ENCODE results near the gene KCNH8. TPM values are rescaled to one million over a fixed set of nuclear protein-coding genes. Genes with fewer than 3 reads are reported as not detected.
A peak's percentile ranks its signal among the peaks of the same experiment; 100 is the strongest.
"Not testable (repeated sequence)": the region's sequence is repeated elsewhere in the genome, so short reads cannot be mapped to it uniquely, and the experiment has no call there.

KCNH8 gene
- total RNA-seq (under 1 TPM; 0.11 to 0.31 (median 0.20) TPM), polyA plus RNA-seq (0.11 TPM)
- long read RNA-seq, donor 1: 0 reads
- long read RNA-seq, donor 2: 0 reads
- long read RNA-seq, donor 3: 0 reads
- long read RNA-seq, donor 4: 0 reads

- H3K27me3 ChIP-seq (ENCODE audit: control insufficient read depth, insufficient read depth): no peaks in the 10 kb centered on the region
- ATAC-seq (peak in 1 of 2 donors; percentile 52), DNase-seq (peak in 2 of 3 donors; percentile 51 to 57)
- peaks cover 1% of the 10 kb centered on the region for H3K9me3 ChIP-seq (ENCODE audit: control insufficient read depth, low read length)
- intact Hi-C loops (cut with DNase I): no loop called here
- peaks cover 6% of the 10 kb centered on the region for H3K4me1 ChIP-seq (ENCODE audit: control insufficient read depth, insufficient read depth, low read length)
- no peak within 1 kb of the TSS for H3K27ac ChIP-seq (ENCODE audit: low read length)
- under 1% methylated on average over 63 of the region's 64 CpGs for WGBS
- peak within 1 kb of the TSS; percentile 92 for H3K4me3 ChIP-seq (ENCODE audit: low read length)
Observed at GRCh38 chr3:19147905-19148767, at the start of gene KCNH8. KCNH8 (plus strand) TSS chr3:19148510; CDS start chr3:19148720, 210 bp downstream.

DNA sequence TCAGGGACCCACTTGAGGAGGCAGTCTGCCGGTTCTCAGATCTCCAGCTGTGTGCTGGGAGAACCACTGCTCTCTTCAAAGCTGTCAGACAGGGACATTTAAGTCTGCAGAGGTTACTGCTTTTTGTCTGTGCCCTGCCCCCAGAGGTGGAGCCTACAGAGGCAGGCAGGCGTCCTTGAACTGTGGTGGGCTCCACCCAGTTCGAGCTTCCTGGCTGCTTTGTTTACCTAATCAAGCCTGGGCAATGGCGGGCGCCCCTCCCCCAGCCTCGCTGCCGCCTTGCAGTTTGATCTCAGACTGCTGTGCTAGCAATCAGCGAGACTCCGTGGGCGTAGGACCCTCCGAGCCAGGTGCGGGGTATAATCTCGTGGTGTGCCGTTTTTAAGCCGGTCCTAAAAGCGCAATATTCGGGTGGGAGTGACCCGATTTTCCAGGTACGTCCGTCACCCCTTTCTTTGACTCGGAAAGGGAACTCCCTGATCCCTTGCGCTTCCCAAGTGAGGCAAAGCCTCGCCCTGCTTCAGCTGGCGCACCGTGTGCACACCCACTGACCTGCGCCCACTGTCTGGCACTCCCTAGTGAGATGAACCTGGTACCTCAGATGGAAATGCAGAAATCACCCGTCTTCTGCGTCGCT lies 45.5 kb upstream of the KCNH8 start:
- 72% methylated on average over 25 of the region's 29 CpGs for WGBS
- H3K4me1 ChIP-seq (ENCODE audit: control insufficient read depth, insufficient read depth, low read length); H3K4me3 ChIP-seq (ENCODE audit: low read length); intact Hi-C loops (cut with DNase I); H3K9me3 ChIP-seq (ENCODE audit: control insufficient read depth, low read length); ATAC-seq; H3K27ac ChIP-seq (ENCODE audit: low read length); H3K27me3 ChIP-seq (ENCODE audit: control insufficient read depth, insufficient read depth); DNase-seq: not testable (repeated sequence)

DNA sequence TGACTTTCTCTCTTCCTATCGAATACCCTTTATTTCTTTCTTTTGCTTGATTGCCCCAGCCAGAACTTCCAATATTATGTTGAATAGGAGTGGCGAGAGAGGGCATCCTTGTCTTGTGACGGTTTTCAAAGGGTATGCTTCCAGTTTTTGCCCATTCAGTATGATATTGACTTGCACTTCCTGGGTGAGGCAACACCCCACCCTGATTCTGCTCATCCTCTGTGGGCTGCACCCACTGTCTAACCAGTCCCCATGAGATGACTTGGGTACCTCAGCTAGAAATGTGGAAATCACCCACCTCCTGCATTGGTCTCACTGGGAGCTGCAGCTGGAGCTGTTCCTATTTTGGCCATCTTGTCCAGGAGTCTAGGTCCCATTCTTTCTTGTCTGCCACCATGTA lies 44.8 kb upstream of the KCNH8 start:
- ATAC-seq (no peak), DNase-seq (no peak)
- Histone ChIP-seq H3K4me1 (ENCODE audit: control insufficient read depth, insufficient read depth, low read length) (no peaks in the 10 kb centered on the region), H3K4me3 (ENCODE audit: low read length) (no peak overlapping the region), H3K27ac (ENCODE audit: low read length) (no peak overlapping the region), H3K27me3 (ENCODE audit: control insufficient read depth, insufficient read depth) (no peaks in the 10 kb centered on the region), H3K9me3 (ENCODE audit: control insufficient read depth, low read length) (no peaks in the 10 kb centered on the region)
- WGBS: 80% methylated on average over 3 of the region's 3 CpGs
- intact Hi-C loops (cut with DNase I): no loop called here

DNA sequence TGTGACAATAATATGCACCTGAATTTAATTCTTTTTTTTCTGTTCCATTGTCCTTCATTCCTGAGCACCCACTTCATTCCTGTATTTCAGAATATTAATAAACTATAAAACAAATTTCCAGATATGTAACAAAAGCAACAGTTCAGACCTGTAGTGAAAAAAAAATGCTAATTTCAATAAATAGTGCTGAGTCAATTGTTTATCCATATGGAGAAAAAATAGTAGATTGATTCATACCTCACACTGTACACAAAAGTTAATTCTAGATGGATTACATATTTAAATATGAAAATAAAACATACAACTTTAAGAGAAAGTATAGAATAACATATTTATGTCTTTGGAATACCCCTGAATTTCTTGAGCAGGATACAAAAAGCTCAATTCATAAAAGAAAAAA lies 43.9 kb upstream of the KCNH8 start:
- H3K27me3 ChIP-seq (ENCODE audit: control insufficient read depth, insufficient read depth): no peaks in the 10 kb centered on the region
- no peaks in the 10 kb centered on the region for H3K9me3 ChIP-seq (ENCODE audit: control insufficient read depth, low read length)
- H3K4me3 ChIP-seq (ENCODE audit: low read length): no peak overlapping the region
- DNase-seq: no peak
- H3K27ac ChIP-seq (ENCODE audit: low read length): no peak overlapping the region
- intact Hi-C loops (cut with DNase I): no loop called here
- ATAC-seq: no peak
- no peaks in the 10 kb centered on the region for H3K4me1 ChIP-seq (ENCODE audit: control insufficient read depth, insufficient read depth, low read length)

DNA sequence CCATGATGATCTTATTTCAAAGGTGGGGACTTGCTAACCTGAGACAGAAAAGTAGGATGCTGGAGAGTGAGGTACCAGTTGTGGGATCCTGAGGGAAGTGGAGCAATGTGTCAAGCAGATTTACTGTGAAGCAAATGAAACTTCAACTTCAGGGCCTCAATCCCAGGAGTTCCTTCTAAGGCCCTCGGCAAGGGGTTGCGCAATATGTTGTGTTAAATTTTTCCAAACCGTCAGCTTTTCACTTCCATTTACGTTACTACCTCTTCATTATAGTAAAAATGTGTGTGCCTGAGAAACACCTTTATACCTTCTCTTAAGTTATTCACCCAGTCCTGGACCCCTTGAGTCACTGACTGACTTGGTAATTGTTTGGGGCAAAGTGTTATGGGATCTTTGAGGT lies 42.5 kb upstream of the KCNH8 start:
- no peaks in the 10 kb centered on the region for H3K27me3 ChIP-seq (ENCODE audit: control insufficient read depth, insufficient read depth)
- H3K4me3 ChIP-seq (ENCODE audit: low read length): no peak overlapping the region
- DNase-seq (no peak), ATAC-seq (no peak)
- 85% methylated on average over 4 of the region's 4 CpGs for WGBS
- H3K27ac ChIP-seq (ENCODE audit: low read length): no peak overlapping the region
- intact Hi-C loops (cut with DNase I): no loop called here
- H3K4me1 ChIP-seq (ENCODE audit: control insufficient read depth, insufficient read depth, low read length): no peaks in the 10 kb centered on the region
- H3K9me3 ChIP-seq (ENCODE audit: control insufficient read depth, low read length): no peaks in the 10 kb centered on the region

- Histone ChIP-seq H3K9me3 (ENCODE audit: control insufficient read depth, low read length) (no peaks in the 10 kb centered on the region), H3K4me1 (ENCODE audit: control insufficient read depth, insufficient read depth, low read length) (no peaks in the 10 kb centered on the region), H3K4me3 (ENCODE audit: low read length) (no peak overlapping the region), H3K27me3 (ENCODE audit: control insufficient read depth, insufficient read depth) (no peaks in the 10 kb centered on the region), H3K27ac (ENCODE audit: low read length) (no peak overlapping the region)
- no peak for DNase-seq
- intact Hi-C loops (cut with DNase I): no loop called here
- no peak for ATAC-seq
- 91% methylated on average over 1 of the region's 1 CpG for WGBS
Observed at GRCh38 chr3:19106307-19106706, 42.0 kb upstream of the KCNH8 start.

DNA sequence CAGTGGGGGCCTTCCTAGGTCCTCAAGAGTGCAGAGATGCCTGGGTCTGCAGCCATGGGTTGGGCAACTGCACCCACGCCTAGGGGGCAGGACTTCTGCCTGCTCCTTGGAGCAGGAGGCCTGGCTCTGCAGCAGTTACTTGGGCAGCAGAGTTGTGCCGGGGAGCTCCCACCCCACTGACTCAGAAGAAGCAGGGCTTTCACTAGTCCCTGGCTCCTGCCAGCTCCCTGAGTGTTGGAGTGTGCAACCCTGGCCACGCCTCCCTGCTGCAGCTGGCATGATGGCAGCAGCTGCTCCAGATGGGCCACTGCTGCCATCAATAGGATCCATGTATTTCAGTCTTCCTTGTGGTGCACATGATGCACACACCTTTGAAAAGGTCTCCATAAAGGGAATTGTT lies 40.6 kb upstream of the KCNH8 start:
- DNase-seq (peak in 1 of 3 donors; percentile 24), ATAC-seq (no peak)
- no peaks in the 10 kb centered on the region for H3K4me1 ChIP-seq (ENCODE audit: control insufficient read depth, insufficient read depth, low read length)
- no peak overlapping the region for H3K27ac ChIP-seq (ENCODE audit: low read length)
- no peaks in the 10 kb centered on the region for H3K27me3 ChIP-seq (ENCODE audit: control insufficient read depth, insufficient read depth)
- no peaks in the 10 kb centered on the region for H3K9me3 ChIP-seq (ENCODE audit: control insufficient read depth, low read length)
- no peak overlapping the region for H3K4me3 ChIP-seq (ENCODE audit: low read length)
- intact Hi-C loops (cut with DNase I): no loop called here
- WGBS: 71% methylated on average over 3 of the region's 3 CpGs

- Histone ChIP-seq H3K27ac (ENCODE audit: low read length) (no peak overlapping the region), H3K9me3 (ENCODE audit: control insufficient read depth, low read length) (no peaks in the 10 kb centered on the region), H3K4me1 (ENCODE audit: control insufficient read depth, insufficient read depth, low read length) (no peaks in the 10 kb centered on the region), H3K27me3 (ENCODE audit: control insufficient read depth, insufficient read depth) (no peaks in the 10 kb centered on the region), H3K4me3 (ENCODE audit: low read length) (no peak overlapping the region)
- no peak for DNase-seq
- WGBS: 69% methylated on average over 1 of the region's 1 CpG
- ATAC-seq: no peak
- intact Hi-C loops (cut with DNase I): no loop called here
Observed at GRCh38 chr3:19110335-19110895, 37.9 kb upstream of the KCNH8 start.

DNA sequence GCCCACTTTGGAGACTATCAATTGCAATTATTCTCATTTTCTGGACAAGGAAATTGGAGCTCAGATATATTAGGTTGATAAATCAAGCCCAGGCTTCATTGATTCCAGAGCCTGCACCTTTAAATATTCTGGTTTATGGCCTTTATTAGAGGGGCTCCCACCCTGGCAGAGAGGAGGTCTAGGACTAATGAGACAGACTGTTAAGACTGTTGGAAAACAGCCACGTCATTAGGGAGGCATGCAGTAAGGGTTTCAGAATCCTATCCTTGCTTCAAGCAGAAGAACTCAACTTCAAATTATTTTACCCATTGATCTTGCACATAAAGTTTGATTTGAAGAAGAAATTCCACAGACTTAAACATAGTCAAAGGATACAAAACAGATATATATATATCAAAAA lies 33.8 kb upstream of the KCNH8 start:
- 51% methylated on average over 1 of the region's 1 CpG for WGBS
- no peaks in the 10 kb centered on the region for H3K27me3 ChIP-seq (ENCODE audit: control insufficient read depth, insufficient read depth)

DNA sequence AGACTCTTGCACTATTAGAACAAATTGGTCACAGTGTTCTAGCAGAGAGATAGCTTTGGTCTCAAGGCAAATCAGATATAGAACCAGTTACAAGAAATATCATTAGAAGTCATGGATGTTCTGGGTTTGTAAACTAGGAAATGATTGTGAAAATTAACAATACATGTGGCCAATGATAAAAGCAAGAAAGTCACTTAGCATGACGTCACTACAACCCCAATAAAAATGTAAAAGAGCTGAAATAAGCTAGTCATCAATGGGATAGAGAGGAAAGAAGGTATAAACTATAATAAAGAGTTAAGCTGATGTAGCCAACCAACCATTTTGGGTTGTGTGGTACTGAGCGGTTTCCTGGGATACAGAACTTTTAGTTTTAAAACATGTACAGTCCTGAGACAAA lies 32.1 kb upstream of the KCNH8 start:
- no peak for ATAC-seq
- Histone ChIP-seq H3K27me3 (ENCODE audit: control insufficient read depth, insufficient read depth) (no peaks in the 10 kb centered on the region), H3K9me3 (ENCODE audit: control insufficient read depth, low read length) (no peaks in the 10 kb centered on the region), H3K27ac (ENCODE audit: low read length) (no peak overlapping the region), H3K4me3 (ENCODE audit: low read length) (no peak overlapping the region), H3K4me1 (ENCODE audit: control insufficient read depth, insufficient read depth, low read length) (no peaks in the 10 kb centered on the region)
- WGBS: 56% methylated on average over 2 of the region's 2 CpGs
- intact Hi-C loops (cut with DNase I): no loop called here
- DNase-seq: no peak

More for the DNA sequence above, 33.8 kb upstream of the KCNH8 start:
- Histone ChIP-seq H3K27ac (ENCODE audit: low read length) (no peak overlapping the region), H3K9me3 (ENCODE audit: control insufficient read depth, low read length) (no peaks in the 10 kb centered on the region), H3K4me1 (ENCODE audit: control insufficient read depth, insufficient read depth, low read length) (no peaks in the 10 kb centered on the region), H3K4me3 (ENCODE audit: low read length) (no peak overlapping the region)
- ATAC-seq: no peak
- intact Hi-C loops (cut with DNase I): no loop called here
- no peak for DNase-seq

- 88% methylated on average over 1 of the region's 1 CpG for WGBS
- DNase-seq (no peak), ATAC-seq (no peak)
- H3K4me1 ChIP-seq (ENCODE audit: control insufficient read depth, insufficient read depth, low read length): no peaks in the 10 kb centered on the region
- H3K27me3 ChIP-seq (ENCODE audit: control insufficient read depth, insufficient read depth): no peaks in the 10 kb centered on the region
- H3K4me3 ChIP-seq (ENCODE audit: low read length): no peak overlapping the region
- intact Hi-C loops (cut with DNase I): no loop called here
- no peak overlapping the region for H3K27ac ChIP-seq (ENCODE audit: low read length)
- H3K9me3 ChIP-seq (ENCODE audit: control insufficient read depth, low read length): no peaks in the 10 kb centered on the region
Observed at GRCh38 chr3:19124752-19125151, 23.6 kb upstream of the KCNH8 start.
